Measurements from ENCODE around the gene DUSP9.

- TF ChIP-seq PATZ1 (CRISPR knock-in tag; IDR thresholded peaks at IDR 0.05; ENCODE audit: borderline replicate concordance) (no peak), TOX (CRISPR knock-in tag; IDR thresholded peaks at IDR 0.05; ENCODE audit: borderline replicate concordance) (no peak)
Observed at GRCh38 chrX:153689654-153690465, 42.9 kb downstream of the DUSP9 start.

Measured in SK-N-SH treated with all-trans-retinoic acid at 6 μM for 48 hours (cell line).